ENCODE measurements around the gene LMF1. TPM values are rescaled to one million over a fixed set of nuclear protein-coding genes. Genes with fewer than 3 reads are reported as not detected.

Gene LMF1
- total and polyA plus RNA-seq, 2 experiments from 2014 or later, result 18.8 to 41.6 TPM

- Histone ChIP-seq H3K27ac (no peak overlapping the region), H3K9me3 (ENCODE audit: low read depth) (no peaks in the 10 kb centered on the region), H3K4me1 (ENCODE audit: low read depth) (no peaks in the 10 kb centered on the region), H3K27me3 (peaks cover 19% of the 10 kb centered on the region), H3K4me3 (no peak overlapping the region), H3K36me3 (no peaks in the 10 kb centered on the region)
- peak; percentile 48 for TF ChIP-seq CTCF (IDR thresholded peaks at IDR 0.05; ENCODE audit: low read depth, low read length)
- DNase-seq (ENCODE audit: low read depth in 1 of 2, low spot score in 1 of 2), result peak; percentile 36 to 77
Measured at GRCh38 chr16:813204-813915, 157.4 kb downstream of the LMF1 start.

- Histone ChIP-seq H3K4me3 (peak overlapping the region; percentile 74), H3K4me1 (ENCODE audit: low read depth) (no peaks in the 10 kb centered on the region), H3K27ac (no peak overlapping the region), H3K27me3 (peaks cover 15% of the 10 kb centered on the region), H3K36me3 (no peaks in the 10 kb centered on the region), H3K9me3 (ENCODE audit: low read depth) (no peaks in the 10 kb centered on the region)
- DNase-seq (ENCODE audit: low read depth in 1 of 2, low spot score in 1 of 2), result no peak
- TF ChIP-seq CTCF (IDR thresholded peaks at IDR 0.05; ENCODE audit: low read depth, low read length), result no peak
Measured at GRCh38 chr16:808085-808386, 162.7 kb downstream of the LMF1 start.

- H3K27me3 ChIP-seq, result peaks cover 16% of the 10 kb centered on the region
- no peaks in the 10 kb centered on the region for H3K4me1 ChIP-seq (ENCODE audit: low read depth)
- no peak for TF ChIP-seq CTCF (IDR thresholded peaks at IDR 0.05; ENCODE audit: low read depth, low read length)
- H3K4me3 ChIP-seq, result peak overlapping the region; percentile 74
- peak; percentile 89 to 94 for DNase-seq (ENCODE audit: low read depth in 1 of 2, low spot score in 1 of 2)
- H3K9me3 ChIP-seq (ENCODE audit: low read depth), result no peaks in the 10 kb centered on the region
- H3K36me3 ChIP-seq, result no peaks in the 10 kb centered on the region
- H3K27ac ChIP-seq, result peak overlapping the region; percentile 90
Measured at GRCh38 chr16:807347-808084, 163.3 kb downstream of the LMF1 start.

- no peaks in the 10 kb centered on the region for H3K9me3 ChIP-seq (ENCODE audit: low read depth)
- H3K36me3 ChIP-seq, result no peaks in the 10 kb centered on the region
- no peak for DNase-seq (ENCODE audit: low read depth in 1 of 2, low spot score in 1 of 2)
- H3K4me1 ChIP-seq (ENCODE audit: low read depth), result peaks cover 4% of the 10 kb centered on the region
- TF ChIP-seq CTCF (IDR thresholded peaks at IDR 0.05; ENCODE audit: low read depth, low read length), result no peak
- no peak overlapping the region for H3K4me3 ChIP-seq
- no peak overlapping the region for H3K27ac ChIP-seq
- peaks cover 25% of the 10 kb centered on the region for H3K27me3 ChIP-seq
Measured at GRCh38 chr16:805474-805873, 165.3 kb downstream of the LMF1 start.

- no peaks in the 10 kb centered on the region for H3K36me3 ChIP-seq
- H3K4me1 ChIP-seq (ENCODE audit: low read depth), result peaks cover 4% of the 10 kb centered on the region
Measured at GRCh38 chr16:804193-805048, 166.4 kb downstream of the LMF1 start.

More at GRCh38 chr16:804193-805048, 166.4 kb downstream of the LMF1 start:
- no peak for DNase-seq (ENCODE audit: low read depth in 1 of 2, low spot score in 1 of 2)
- no peak overlapping the region for H3K27ac ChIP-seq
- H3K4me3 ChIP-seq, result no peak overlapping the region
- no peak for TF ChIP-seq CTCF (IDR thresholded peaks at IDR 0.05; ENCODE audit: low read depth, low read length)
- peaks cover 35% of the 10 kb centered on the region for H3K27me3 ChIP-seq
- H3K9me3 ChIP-seq (ENCODE audit: low read depth), result no peaks in the 10 kb centered on the region
